ENCODE measurements around the gene GNB5. TPM values are rescaled to one million over a fixed set of nuclear protein-coding genes. Genes with fewer than 3 reads are reported as not detected.

Gene GNB5
- total RNA-seq, 2 experiments from 2014 or later = 27.9 to 39.5 TPM

GRCh38 chr15:52199271-52199670, 8.1 kb upstream of the GNB5 start:
- Mint-ChIP-seq H3K4me3 (no peak overlapping the region), H3K36me3 (peaks cover 1% of the 10 kb centered on the region), H3K4me1 (peaks cover 2% of the 10 kb centered on the region), H3K9me3 (ENCODE audit: low read depth) (no peaks in the 10 kb centered on the region), H3K27me3 (no peaks in the 10 kb centered on the region), H3K27ac (no peak overlapping the region)
- CTCF ChIA-PET = interaction anchor here (0.9 to 1.0 kb wide), 2 partner anchors 9 to 36 kb away, joined by 3 to 4 read pairs; no protein-coding TSS in a partner anchor
- ATAC-seq = no peak
- no peak for DNase-seq

- Mint-ChIP-seq H3K27ac (no peak overlapping the region), H3K36me3 (peaks cover 1% of the 10 kb centered on the region), H3K27me3 (no peaks in the 10 kb centered on the region), H3K4me1 (peaks cover 2% of the 10 kb centered on the region), H3K9me3 (ENCODE audit: low read depth) (no peaks in the 10 kb centered on the region), H3K4me3 (no peak overlapping the region)
- CTCF ChIA-PET = no interaction called here
- no peak for DNase-seq
- ATAC-seq = no peak
These were observed 5.7 kb upstream of the GNB5 start for GRCh38 chr15:52196891-52197290.

- CTCF ChIA-PET = interaction anchor here (1.7 to 6.2 kb wide), 4 partner anchors 9 to 70 kb away, joined by 4 to 27 read pairs (median 9); no protein-coding TSS in a partner anchor
- peaks cover 2% of the 10 kb centered on the region for H3K4me1 Mint-ChIP-seq
- H3K9me3 Mint-ChIP-seq (ENCODE audit: low read depth) = no peaks in the 10 kb centered on the region
- no peak for DNase-seq
- peaks cover 1% of the 10 kb centered on the region for H3K36me3 Mint-ChIP-seq
- H3K27ac Mint-ChIP-seq = no peak overlapping the region
- H3K27me3 Mint-ChIP-seq = no peaks in the 10 kb centered on the region
- H3K4me3 Mint-ChIP-seq = no peak overlapping the region
- ATAC-seq = no peak
These were observed 2.6 kb upstream of the GNB5 start for GRCh38 chr15:52193791-52194190.

GRCh38 chr15:52193321-52193720, 2.1 kb upstream of the GNB5 start:
- Mint-ChIP-seq H3K4me1 (peaks cover 2% of the 10 kb centered on the region), H3K27ac (no peak overlapping the region), H3K27me3 (no peaks in the 10 kb centered on the region), H3K36me3 (peaks cover under 1% of the 10 kb centered on the region), H3K4me3 (no peak overlapping the region), H3K9me3 (ENCODE audit: low read depth) (no peaks in the 10 kb centered on the region)
- ATAC-seq (no peak), DNase-seq (no peak)
- CTCF ChIA-PET = interaction anchor here (1.7 to 6.2 kb wide), 4 partner anchors 9 to 70 kb away, joined by 4 to 27 read pairs (median 9); no protein-coding TSS in a partner anchor

GRCh38 chr15:52186651-52187486, 4.3 kb downstream of the GNB5 start:
- CTCF ChIA-PET = interaction anchor here (0.8 to 1.6 kb wide), 3 partner anchors 27 to 47 kb away, joined by 3 to 5 read pairs (median 4); no protein-coding TSS in a partner anchor
- Mint-ChIP-seq H3K27ac (no peak overlapping the region), H3K36me3 (no peaks in the 10 kb centered on the region), H3K4me3 (no peak overlapping the region), H3K9me3 (ENCODE audit: low read depth) (no peaks in the 10 kb centered on the region), H3K4me1 (peaks cover 7% of the 10 kb centered on the region), H3K27me3 (no peaks in the 10 kb centered on the region)
- ATAC-seq = no peak
- DNase-seq = no peak

GRCh38 chr15:52185151-52185561, 6.0 kb downstream of the GNB5 start:
- no peak for DNase-seq
- CTCF ChIA-PET = interaction anchor here (1.2 to 2.4 kb wide), 7 partner anchors 8 to 549 kb away, joined by 3 to 16 read pairs (median 8); no protein-coding TSS in a partner anchor
- H3K9me3 Mint-ChIP-seq (ENCODE audit: low read depth) = no peaks in the 10 kb centered on the region
- ATAC-seq = no peak
- no peaks in the 10 kb centered on the region for H3K36me3 Mint-ChIP-seq
- H3K4me1 Mint-ChIP-seq = peaks cover 15% of the 10 kb centered on the region
- H3K27ac Mint-ChIP-seq = no peak overlapping the region
- no peaks in the 10 kb centered on the region for H3K27me3 Mint-ChIP-seq
- no peak overlapping the region for H3K4me3 Mint-ChIP-seq

- Mint-ChIP-seq H3K9me3 (ENCODE audit: low read depth) (no peaks in the 10 kb centered on the region), H3K27ac (no peak overlapping the region), H3K4me1 (peaks cover 15% of the 10 kb centered on the region), H3K36me3 (no peaks in the 10 kb centered on the region), H3K27me3 (no peaks in the 10 kb centered on the region), H3K4me3 (no peak overlapping the region)
- no peak for ATAC-seq
- CTCF ChIA-PET = interaction anchor here (0.7 to 2.4 kb wide), 12 partner anchors 9 to 550 kb away, joined by 3 to 16 read pairs (median 4); no protein-coding TSS in a partner anchor
- no peak for DNase-seq
These were observed 6.5 kb downstream of the GNB5 start for GRCh38 chr15:52184721-52185120.

GRCh38 chr15:52183562-52184173, 7.5 kb downstream of the GNB5 start:
- peaks cover 20% of the 10 kb centered on the region for H3K4me1 Mint-ChIP-seq

GRCh38 chr15:52181938-52182780, 9.0 kb downstream of the GNB5 start:
- no peaks in the 10 kb centered on the region for H3K27me3 Mint-ChIP-seq
- no peaks in the 10 kb centered on the region for H3K36me3 Mint-ChIP-seq
- no peaks in the 10 kb centered on the region for H3K9me3 Mint-ChIP-seq (ENCODE audit: low read depth)
- peak overlapping the region; percentile 46 for H3K27ac Mint-ChIP-seq
- ATAC-seq (no peak), DNase-seq (no peak)
- H3K4me3 Mint-ChIP-seq = no peak overlapping the region
- CTCF ChIA-PET = interaction anchor here (1.0 to 2.4 kb wide), 2 partner anchors 26 to 46 kb away, joined by 6 to 14 read pairs; no protein-coding TSS in a partner anchor
- H3K4me1 Mint-ChIP-seq = peaks cover 32% of the 10 kb centered on the region

More at GRCh38 chr15:52183562-52184173, 7.5 kb downstream of the GNB5 start:
- H3K27me3 Mint-ChIP-seq = no peaks in the 10 kb centered on the region
- no peaks in the 10 kb centered on the region for H3K36me3 Mint-ChIP-seq
- CTCF ChIA-PET = interaction anchor here (0.7 to 2.4 kb wide), 12 partner anchors 10 to 551 kb away, joined by 3 to 16 read pairs (median 4); no protein-coding TSS in a partner anchor
- ATAC-seq (no peak), DNase-seq (no peak)
- H3K9me3 Mint-ChIP-seq (ENCODE audit: low read depth) = no peaks in the 10 kb centered on the region
- no peak overlapping the region for H3K4me3 Mint-ChIP-seq
- no peak overlapping the region for H3K27ac Mint-ChIP-seq

GRCh38 chr15:52180851-52181450, 10.2 kb downstream of the GNB5 start:
- Mint-ChIP-seq H3K4me3 (peak overlapping the region; percentile 82), H3K9me3 (ENCODE audit: low read depth) (no peaks in the 10 kb centered on the region), H3K36me3 (no peaks in the 10 kb centered on the region), H3K27ac (peak overlapping the region; percentile 96), H3K27me3 (no peaks in the 10 kb centered on the region), H3K4me1 (peaks cover 36% of the 10 kb centered on the region)
- CTCF ChIA-PET = interaction anchor here (0.9 to 5.5 kb wide), 6 partner anchors 27 to 304 kb away, joined by 3 to 37 read pairs (median 6); partner anchors contain the start of gene LEO1
- ATAC-seq = no peak
- no peak for DNase-seq

GRCh38 chr15:52180196-52180835, 10.9 kb downstream of the GNB5 start:
- ATAC-seq = peak; percentile 25
- no peaks in the 10 kb centered on the region for H3K9me3 Mint-ChIP-seq (ENCODE audit: low read depth)

More at GRCh38 chr15:52180196-52180835, 10.9 kb downstream of the GNB5 start:
- Mint-ChIP-seq H3K36me3 (no peaks in the 10 kb centered on the region), H3K4me3 (peak overlapping the region; percentile 82), H3K27ac (peak overlapping the region; percentile 96), H3K27me3 (no peaks in the 10 kb centered on the region), H3K4me1 (peaks cover 36% of the 10 kb centered on the region)
- peak; percentile 70 for DNase-seq
- CTCF ChIA-PET = interaction anchor here (0.9 to 5.5 kb wide), 8 partner anchors 11 to 304 kb away, joined by 3 to 37 read pairs (median 6); partner anchors contain the start of gene LEO1

Measured in activated CD8-positive, alpha-beta memory T cell treated with anti-CD3 and anti-CD28 coated beads, Interleukin-2, amount 10 ng/mL, durations not matched to agents 7 days and 5 days (primary cell).